ENCODE measurements around the gene FRY. TPM values are rescaled to one million over a fixed set of nuclear protein-coding genes. Genes with fewer than 3 reads are reported as not detected.

Gene FRY
- total RNA-seq, 2 experiments from 2014 or later, result 0.52 to 0.58 TPM

DNA sequence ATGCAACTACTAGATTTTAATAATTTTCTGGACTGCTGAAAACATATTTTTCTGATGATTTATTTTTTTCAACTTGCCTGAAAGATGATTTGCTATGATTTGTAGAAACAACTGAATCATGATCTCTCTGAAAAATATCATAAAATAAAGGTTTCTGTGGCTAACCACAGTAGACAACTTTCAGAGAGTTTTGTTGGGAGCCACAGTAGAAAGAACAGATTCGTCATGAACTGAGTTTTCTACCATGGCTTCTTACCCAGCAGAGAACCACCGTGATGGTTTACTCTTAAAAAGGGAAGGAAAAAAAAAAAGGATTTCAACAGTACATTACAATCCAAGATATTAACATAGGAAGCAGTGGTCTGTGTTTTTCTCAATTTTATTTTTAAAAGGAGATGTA, 265.6 kb downstream of the FRY start:
- H3K4me1 Mint-ChIP-seq, result peaks cover 12% of the 10 kb centered on the region
- H3K4me3 Mint-ChIP-seq, result no peak overlapping the region
- H3K9me3 Mint-ChIP-seq, result no peaks in the 10 kb centered on the region
- no peaks in the 10 kb centered on the region for H3K36me3 Mint-ChIP-seq
- H3K27ac Mint-ChIP-seq, result no peak overlapping the region
- H3K27me3 Mint-ChIP-seq, result peaks cover 24% of the 10 kb centered on the region
- DNase-seq, result no peak

DNA sequence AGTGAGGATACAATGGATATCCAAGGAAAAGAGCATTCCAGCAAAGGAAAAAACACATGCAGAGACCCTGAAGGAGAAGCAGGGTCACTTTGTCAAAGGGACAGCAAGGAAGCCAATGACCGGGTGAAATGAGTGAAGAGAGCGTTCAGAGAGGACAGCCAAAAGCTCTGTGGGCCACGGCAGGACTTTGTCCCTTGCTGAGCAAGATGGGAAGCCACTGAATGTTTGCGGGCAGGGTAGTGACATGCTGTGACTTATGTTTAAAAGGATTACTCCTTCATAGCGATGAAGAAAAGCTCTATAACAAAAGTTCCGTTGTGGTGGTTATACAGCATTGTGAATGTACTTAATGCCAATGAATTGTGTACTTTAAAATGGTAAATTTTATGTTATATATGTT, 267.1 kb downstream of the FRY start:
- no peak overlapping the region for H3K27ac Mint-ChIP-seq
- DNase-seq, result no peak
- H3K27me3 Mint-ChIP-seq, result peaks cover 24% of the 10 kb centered on the region
- H3K4me1 Mint-ChIP-seq, result peaks cover 12% of the 10 kb centered on the region
- H3K9me3 Mint-ChIP-seq, result no peaks in the 10 kb centered on the region
- no peaks in the 10 kb centered on the region for H3K36me3 Mint-ChIP-seq
- no peak overlapping the region for H3K4me3 Mint-ChIP-seq

DNA sequence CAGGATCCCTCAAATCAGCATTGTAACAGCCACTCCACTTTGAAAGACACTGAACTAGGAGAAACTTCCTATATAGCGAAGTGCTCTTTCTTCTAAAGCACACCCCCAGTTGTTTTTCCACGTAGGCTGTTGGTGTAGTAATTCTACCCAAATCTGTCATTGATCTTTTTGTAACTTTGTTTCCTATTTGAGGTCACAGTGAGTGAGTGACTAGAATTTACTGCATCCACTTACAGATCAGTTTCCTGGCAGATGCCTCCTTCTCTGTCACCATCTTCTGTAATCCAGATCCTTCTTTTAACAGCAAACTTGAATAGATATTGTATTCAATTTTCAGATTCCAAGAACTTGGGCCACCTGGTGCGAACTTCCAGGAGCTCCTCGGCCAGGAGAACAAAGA, 268.3 kb downstream of the FRY start:
- DNase-seq, result no peak
- Mint-ChIP-seq H3K4me3 (no peak overlapping the region), H3K27me3 (peaks cover 24% of the 10 kb centered on the region), H3K36me3 (no peaks in the 10 kb centered on the region), H3K4me1 (peaks cover 12% of the 10 kb centered on the region), H3K27ac (no peak overlapping the region), H3K9me3 (no peaks in the 10 kb centered on the region)

DNA sequence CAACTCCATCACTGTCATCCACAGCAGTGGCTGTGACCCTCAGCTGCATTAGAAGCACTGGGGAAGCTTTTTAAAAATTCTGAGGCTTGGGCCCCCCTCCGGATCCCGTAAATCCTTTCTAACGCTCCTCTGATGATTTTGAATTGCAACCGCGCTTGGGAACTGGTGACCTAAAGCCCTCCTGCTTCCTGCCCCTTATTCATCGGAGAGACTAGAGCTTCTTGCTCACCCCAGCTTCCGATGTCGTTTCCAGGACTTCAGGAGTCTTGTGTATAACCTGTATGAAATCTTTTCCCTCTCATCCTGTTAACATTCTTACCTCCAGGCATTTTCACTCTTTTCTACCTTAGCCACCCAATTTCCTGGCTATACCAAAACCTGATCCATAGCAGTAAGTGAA, 268.8 kb downstream of the FRY start:
- Mint-ChIP-seq H3K4me3 (no peak overlapping the region), H3K9me3 (no peaks in the 10 kb centered on the region), H3K4me1 (peaks cover 12% of the 10 kb centered on the region), H3K36me3 (no peaks in the 10 kb centered on the region), H3K27ac (no peak overlapping the region), H3K27me3 (peaks cover 24% of the 10 kb centered on the region)
- no peak for DNase-seq

DNA sequence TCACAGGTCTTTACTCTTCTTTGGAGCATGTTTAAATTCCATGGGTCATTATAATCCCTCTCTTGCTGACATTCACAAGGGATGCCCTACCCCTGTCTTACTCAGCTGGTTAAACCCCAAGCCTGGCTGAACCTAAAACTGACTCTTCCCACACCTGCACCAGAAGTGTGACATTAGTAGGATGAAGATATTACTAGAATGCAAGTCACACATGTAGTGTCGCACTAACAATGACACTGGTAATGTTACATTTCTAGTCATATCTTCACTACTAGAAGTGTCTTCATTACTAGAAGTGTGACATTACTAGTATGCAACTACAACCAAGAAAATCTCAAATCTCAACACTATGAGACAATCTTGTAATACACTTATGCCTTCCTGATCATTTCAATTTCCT, 269.3 kb downstream of the FRY start:
- Mint-ChIP-seq H3K4me1 (peaks cover 12% of the 10 kb centered on the region), H3K27me3 (peaks cover 24% of the 10 kb centered on the region), H3K36me3 (no peaks in the 10 kb centered on the region), H3K27ac (no peak overlapping the region), H3K9me3 (no peaks in the 10 kb centered on the region), H3K4me3 (no peak overlapping the region)
- DNase-seq, result no peak

DNA sequence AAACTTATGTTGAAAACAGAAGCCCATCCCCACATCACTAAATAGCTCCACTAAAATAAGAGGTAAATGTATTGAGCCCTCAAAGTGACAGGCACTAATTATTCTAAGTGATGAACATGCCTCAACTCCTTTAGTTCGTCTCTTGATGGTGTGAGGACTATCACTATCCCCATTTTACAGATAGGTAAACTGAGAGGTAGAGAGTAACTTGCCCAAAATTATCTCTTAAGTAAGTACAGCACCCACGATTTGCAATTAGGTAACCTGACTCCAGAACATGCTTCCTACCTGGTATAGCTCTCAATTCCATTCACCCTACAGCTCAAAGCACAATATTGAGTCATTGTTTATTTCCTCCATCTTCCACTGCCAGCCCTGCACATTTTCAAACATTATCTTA, 270.9 kb downstream of the FRY start:
- no peak for DNase-seq
- H3K4me3 Mint-ChIP-seq, result no peak overlapping the region
- H3K27me3 Mint-ChIP-seq, result peaks cover 21% of the 10 kb centered on the region
- H3K27ac Mint-ChIP-seq, result no peak overlapping the region
- no peaks in the 10 kb centered on the region for H3K9me3 Mint-ChIP-seq
- no peaks in the 10 kb centered on the region for H3K36me3 Mint-ChIP-seq
- H3K4me1 Mint-ChIP-seq, result peaks cover 3% of the 10 kb centered on the region

DNA sequence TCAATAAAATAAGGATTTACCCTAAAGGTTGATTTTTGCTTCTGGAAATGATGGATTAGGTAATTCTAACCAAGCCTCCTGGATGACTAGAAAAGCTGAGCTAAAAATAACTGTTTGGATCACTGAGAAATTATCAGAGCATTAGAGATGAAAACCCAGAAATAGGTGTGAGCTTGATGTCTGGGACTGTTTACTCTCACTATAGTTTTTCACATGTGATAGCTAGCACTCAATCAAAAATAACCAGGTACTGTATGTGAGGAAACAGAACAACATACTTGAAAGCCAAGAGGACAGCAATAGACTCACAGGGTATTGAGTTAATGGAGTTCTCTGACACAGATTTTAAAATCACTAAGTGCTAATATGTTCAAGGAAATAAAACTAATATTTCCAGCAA, 274.1 kb downstream of the FRY start:
- Mint-ChIP-seq H3K4me3 (no peak overlapping the region), H3K36me3 (no peaks in the 10 kb centered on the region), H3K4me1 (peaks cover 13% of the 10 kb centered on the region), H3K27me3 (no peaks in the 10 kb centered on the region), H3K27ac (no peak overlapping the region), H3K9me3 (no peaks in the 10 kb centered on the region)
- DNase-seq, result no peak

DNA sequence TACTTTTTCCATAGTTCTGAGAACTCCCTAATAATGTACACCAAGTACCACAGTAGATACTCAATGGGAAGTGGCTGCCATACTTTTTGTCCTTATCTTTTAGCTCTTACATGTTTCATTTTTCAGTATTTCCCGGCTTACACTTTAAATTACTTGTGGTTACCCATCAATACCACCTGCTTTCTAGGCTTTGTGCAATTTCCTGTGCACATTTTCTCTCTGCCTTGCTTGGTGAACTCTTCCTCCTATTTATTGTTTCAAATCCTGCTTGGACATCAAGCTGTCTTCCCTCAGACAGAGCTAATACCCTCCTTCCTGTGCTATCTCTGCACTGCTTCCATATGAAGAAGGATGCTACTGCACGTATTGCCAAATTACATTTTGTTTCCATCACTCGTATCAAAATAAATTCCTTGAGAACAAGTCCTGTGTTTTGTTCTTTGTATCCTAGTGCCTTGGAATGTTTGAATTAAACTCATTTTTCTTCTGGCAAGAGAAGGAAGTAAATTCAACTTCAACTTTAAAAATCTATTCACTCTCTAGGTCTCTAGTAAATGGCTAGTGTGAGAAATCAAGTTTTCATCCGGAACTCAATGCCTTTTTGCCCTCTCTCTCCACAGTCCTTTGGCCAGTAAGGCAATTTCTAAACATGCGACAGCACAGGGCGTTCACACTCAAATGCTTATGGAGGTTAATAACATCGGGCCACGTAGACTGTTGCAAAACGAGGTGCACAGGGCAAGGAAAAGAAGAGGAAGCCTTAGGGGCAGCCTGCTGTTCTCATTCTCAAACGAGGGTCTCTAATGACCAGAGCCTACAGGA, 277.9 kb downstream of the FRY start:
- no peak overlapping the region for H3K27ac Mint-ChIP-seq
- H3K36me3 Mint-ChIP-seq, result no peaks in the 10 kb centered on the region
- DNase-seq, result no peak
- H3K27me3 Mint-ChIP-seq, result no peaks in the 10 kb centered on the region
- no peak overlapping the region for H3K4me3 Mint-ChIP-seq
- H3K4me1 Mint-ChIP-seq, result peaks cover 15% of the 10 kb centered on the region
- no peaks in the 10 kb centered on the region for H3K9me3 Mint-ChIP-seq

DNA sequence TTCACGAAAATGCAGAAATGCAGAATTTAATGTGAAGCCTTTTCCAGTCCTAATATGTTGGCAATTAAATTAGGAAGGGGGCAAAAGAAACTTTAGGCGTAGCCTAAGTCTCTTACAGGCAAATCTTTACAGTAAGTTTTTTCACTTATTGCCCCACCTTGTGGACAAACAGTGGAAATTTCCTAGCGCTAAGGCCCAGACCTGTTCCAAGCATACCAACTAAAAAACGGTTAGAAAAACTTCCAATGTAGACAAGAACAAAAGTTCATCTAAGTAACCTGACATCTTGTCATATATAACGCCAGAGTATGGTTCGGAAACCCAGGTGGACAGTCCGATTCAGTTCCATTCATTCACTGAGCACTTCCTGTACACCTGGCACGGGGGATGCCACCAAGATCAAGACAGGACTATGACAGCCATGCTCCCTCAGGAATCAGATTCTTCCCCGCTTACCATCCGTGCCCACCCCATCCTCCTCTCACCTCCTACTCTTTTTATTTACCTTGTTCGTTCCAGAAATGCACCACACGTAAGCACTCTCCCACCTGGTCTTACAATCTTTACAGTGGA, 278.6 kb downstream of the FRY start:
- Mint-ChIP-seq H3K36me3 (no peaks in the 10 kb centered on the region), H3K27me3 (no peaks in the 10 kb centered on the region), H3K4me3 (no peak overlapping the region), H3K9me3 (no peaks in the 10 kb centered on the region), H3K4me1 (peaks cover 20% of the 10 kb centered on the region), H3K27ac (no peak overlapping the region)
- no peak for DNase-seq

DNA sequence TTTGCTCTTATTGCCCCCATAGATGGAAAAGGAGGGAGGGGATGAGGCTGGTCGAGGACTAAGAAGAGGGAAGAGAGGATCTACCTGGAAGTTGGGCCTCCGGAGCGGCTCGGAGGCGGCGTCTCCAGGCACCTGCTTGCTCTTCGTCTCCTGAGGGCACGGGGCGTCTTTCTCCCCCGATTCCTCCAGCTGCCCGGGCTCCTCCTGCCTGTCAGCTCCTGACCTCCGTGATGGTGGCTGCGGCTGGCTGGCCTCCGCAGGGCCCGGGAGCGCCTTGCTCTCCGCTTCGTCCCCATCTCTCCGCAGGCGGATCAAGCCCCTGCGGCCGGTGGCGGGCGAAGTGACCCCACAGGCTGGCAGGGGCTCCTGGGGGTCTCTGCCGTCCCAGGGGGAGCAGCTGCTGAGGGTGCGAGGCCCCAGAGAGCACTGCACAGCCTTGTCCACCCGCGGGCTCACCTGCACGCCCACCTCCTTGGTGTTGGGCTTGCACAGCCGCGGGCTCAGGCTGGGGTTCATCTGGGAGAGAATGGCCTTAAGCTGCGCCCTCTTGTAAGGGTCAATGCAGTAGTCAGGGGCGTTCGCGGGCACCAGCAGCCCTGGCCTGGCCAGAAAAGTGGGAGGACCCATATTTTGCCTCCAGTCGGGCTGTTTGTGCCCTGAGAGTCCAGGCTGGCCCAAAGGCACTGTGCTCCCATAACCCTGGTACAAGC, 279.8 kb downstream of the FRY start:
- DNase-seq, result no peak
- Mint-ChIP-seq H3K9me3 (no peaks in the 10 kb centered on the region), H3K27ac (no peak overlapping the region), H3K4me1 (peaks cover 23% of the 10 kb centered on the region), H3K36me3 (no peaks in the 10 kb centered on the region), H3K27me3 (no peaks in the 10 kb centered on the region), H3K4me3 (no peak overlapping the region)

DNA sequence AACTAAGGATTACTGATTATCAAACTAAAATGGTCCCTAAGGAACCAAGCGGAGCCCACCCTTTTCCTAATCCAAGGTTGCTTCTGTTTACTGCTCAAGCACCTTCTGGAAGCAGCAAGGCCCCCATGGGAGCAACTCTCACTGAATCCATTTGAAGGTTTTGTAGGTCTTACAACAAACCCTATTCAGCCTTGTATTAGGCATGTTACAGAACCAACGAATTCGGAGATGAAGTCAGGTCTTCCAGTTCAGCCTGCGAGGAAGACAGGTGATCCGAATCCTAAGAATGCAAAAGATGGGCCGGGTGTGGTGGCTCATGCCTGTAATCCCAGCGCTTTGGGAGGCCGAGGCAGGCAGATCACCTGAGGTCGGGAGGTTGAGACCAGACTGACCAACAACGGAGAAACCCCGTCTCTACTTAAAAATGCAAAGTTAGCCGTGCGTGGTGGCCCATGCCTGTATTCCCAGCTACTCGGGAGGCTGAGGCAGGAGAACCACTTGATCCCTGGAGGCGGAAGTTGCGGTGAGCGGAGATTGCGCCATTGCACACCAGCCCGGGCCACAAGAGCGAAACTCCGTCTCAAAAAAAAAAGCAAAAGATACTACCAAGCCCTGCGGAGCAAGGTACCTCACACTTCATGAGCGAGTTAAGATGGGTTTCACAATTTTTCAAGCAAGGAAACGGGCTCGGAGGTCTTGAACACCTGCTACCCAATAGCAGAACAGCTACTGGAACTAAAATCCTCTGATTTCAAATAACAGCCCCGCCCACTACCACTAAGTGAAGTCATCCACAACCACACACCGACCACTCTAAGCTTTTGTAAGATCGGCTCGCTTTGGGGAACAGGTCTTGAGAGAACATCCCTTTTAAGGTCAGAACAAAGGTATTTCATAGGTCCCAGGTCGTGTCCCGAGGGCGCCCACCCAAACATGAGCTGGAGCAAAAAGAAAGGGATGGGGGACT, 283.0 kb downstream of the FRY start:
- peak overlapping the region; percentile 89 for H3K4me3 Mint-ChIP-seq
- DNase-seq, result peak; percentile 61

DNA sequence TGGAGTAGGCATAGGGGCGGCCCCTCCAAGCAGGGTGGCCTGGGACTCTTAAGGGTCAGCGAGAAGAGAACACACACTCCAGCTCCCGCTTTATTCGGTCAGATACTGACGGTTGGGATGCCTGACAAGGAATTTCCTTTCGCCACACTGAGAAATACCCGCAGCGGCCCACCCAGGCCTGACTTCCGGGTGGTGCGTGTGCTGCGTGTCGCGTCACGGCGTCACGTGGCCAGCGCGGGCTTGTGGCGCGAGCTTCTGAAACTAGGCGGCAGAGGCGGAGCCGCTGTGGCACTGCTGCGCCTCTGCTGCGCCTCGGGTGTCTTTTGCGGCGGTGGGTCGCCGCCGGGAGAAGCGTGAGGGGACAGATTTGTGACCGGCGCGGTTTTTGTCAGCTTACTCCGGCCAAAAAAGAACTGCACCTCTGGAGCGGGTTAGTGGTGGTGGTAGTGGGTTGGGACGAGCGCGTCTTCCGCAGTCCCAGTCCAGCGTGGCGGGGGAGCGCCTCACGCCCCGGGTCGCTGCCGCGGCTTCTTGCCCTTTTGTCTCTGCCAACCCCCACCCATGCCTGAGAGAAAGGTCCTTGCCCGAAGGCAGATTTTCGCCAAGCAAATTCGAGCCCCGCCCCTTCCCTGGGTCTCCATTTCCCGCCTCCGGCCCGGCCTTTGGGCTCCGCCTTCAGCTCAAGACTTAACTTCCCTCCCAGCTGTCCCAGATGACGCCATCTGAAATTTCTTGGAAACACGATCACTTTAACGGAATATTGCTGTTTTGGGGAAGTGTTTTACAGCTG, 283.9 kb downstream of the FRY start, which contains the start of the genes BRCA2 and ZAR1L:
Gene BRCA2, plus strand, starts transcription at position 271 of the 790 bp plus-strand sequence. CDS start 953 bp downstream, outside the sequence.
Gene ZAR1L, minus strand, starts transcription at position 126 of the 790 bp plus-strand sequence. CDS start 3,438 bp downstream, outside the sequence.
- peaks cover 11% of the 10 kb centered on the region for H3K4me1 Mint-ChIP-seq
- no peaks in the 10 kb centered on the region for H3K9me3 Mint-ChIP-seq
- peaks cover 21% of the 10 kb centered on the region for H3K36me3 Mint-ChIP-seq
- H3K27me3 Mint-ChIP-seq, result no peaks in the 10 kb centered on the region
- H3K27ac Mint-ChIP-seq, result peak within 1 kb of the TSS; percentile 100
- H3K4me3 Mint-ChIP-seq, result peak within 1 kb of the TSS; percentile 89
- peak; percentile 91 for DNase-seq

More for the DNA sequence above, 283.0 kb downstream of the FRY start:
- no peaks in the 10 kb centered on the region for H3K9me3 Mint-ChIP-seq
- peak overlapping the region; percentile 100 for H3K27ac Mint-ChIP-seq
- H3K4me1 Mint-ChIP-seq, result peaks cover 17% of the 10 kb centered on the region
- no peaks in the 10 kb centered on the region for H3K27me3 Mint-ChIP-seq
- peaks cover 14% of the 10 kb centered on the region for H3K36me3 Mint-ChIP-seq

DNA sequence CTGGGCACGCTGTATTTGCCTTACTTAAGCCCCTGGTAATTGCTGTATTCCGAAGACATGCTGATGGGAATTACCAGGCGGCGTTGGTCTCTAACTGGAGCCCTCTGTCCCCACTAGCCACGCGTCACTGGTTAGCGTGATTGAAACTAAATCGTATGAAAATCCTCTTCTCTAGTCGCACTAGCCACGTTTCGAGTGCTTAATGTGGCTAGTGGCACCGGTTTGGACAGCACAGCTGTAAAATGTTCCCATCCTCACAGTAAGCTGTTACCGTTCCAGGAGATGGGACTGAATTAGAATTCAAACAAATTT, 284.4 kb downstream of the FRY start:
- peaks cover 10% of the 10 kb centered on the region for H3K4me1 Mint-ChIP-seq
- no peaks in the 10 kb centered on the region for H3K27me3 Mint-ChIP-seq
- peak overlapping the region; percentile 89 for H3K4me3 Mint-ChIP-seq
- peak overlapping the region; percentile 100 for H3K27ac Mint-ChIP-seq
- H3K9me3 Mint-ChIP-seq, result no peaks in the 10 kb centered on the region
- peaks cover 22% of the 10 kb centered on the region for H3K36me3 Mint-ChIP-seq
- DNase-seq, result no peak

DNA sequence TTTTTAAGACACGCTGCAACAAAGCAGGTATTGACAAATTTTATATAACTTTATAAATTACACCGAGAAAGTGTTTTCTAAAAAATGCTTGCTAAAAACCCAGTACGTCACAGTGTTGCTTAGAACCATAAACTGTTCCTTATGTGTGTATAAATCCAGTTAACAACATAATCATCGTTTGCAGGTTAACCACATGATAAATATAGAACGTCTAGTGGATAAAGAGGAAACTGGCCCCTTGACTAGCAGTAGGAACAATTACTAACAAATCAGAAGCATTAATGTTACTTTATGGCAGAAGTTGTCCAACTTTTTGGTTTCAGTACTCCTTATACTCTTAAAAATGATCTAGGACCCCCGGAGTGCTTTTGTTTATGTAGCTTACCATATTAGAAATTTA, 284.9 kb downstream of the FRY start:
- H3K4me3 Mint-ChIP-seq, result peak overlapping the region; percentile 89
- H3K36me3 Mint-ChIP-seq, result peaks cover 25% of the 10 kb centered on the region
- H3K9me3 Mint-ChIP-seq, result no peaks in the 10 kb centered on the region
- no peaks in the 10 kb centered on the region for H3K27me3 Mint-ChIP-seq
- DNase-seq, result no peak
- H3K27ac Mint-ChIP-seq, result peak overlapping the region; percentile 100
- peaks cover 10% of the 10 kb centered on the region for H3K4me1 Mint-ChIP-seq
